Mesodermal cell (in vitro differentiated cells): Measurements from ENCODE around the gene ABCC9.
"Not testable (repeated sequence)": the region's sequence is repeated elsewhere in the genome, so short reads cannot be mapped to it uniquely, and the experiment has no call there.

Experiments
- H3K27ac ChIP-seq: 2 replicates; pipeline ENCODE4 v1.7.0; 2013; ENCODE audit warnings: mild to moderate bottlenecking, low read depth, low read length, moderate library complexity; ENCODE audit not compliant: severe bottlenecking
- H3K36me3 ChIP-seq: 2 replicates; pipeline ENCODE4 v1.7.1; 2013; ENCODE audit warnings: mild to moderate bottlenecking, low read length, moderate library complexity; ENCODE audit not compliant: control insufficient read depth, insufficient read depth
- H3K4me1 ChIP-seq: one replicate; pipeline ENCODE4 v1.7.1; 2013; ENCODE audit warnings: mild to moderate bottlenecking, low read length; ENCODE audit not compliant: insufficient read depth, control insufficient read depth, poor library complexity, severe bottlenecking
- H3K4me3 ChIP-seq: 2 replicates; pipeline ENCODE4 v1.7.0; 2013; ENCODE audit warnings: low read length, control low read depth, mild to moderate bottlenecking; ENCODE audit not compliant: insufficient read depth, poor library complexity, severe bottlenecking; ENCODE audit errors: extremely low read depth
- H3K9me3 ChIP-seq: 2 replicates; pipeline ENCODE4 v1.7.1; 2013; ENCODE audit warnings: mild to moderate bottlenecking, low read length, moderate library complexity; ENCODE audit not compliant: control insufficient read depth
- WGBS, 2 experiments: methylation state at CpG; one replicate each; pipeline ENCODE4 v1.1.5; 2013; ENCODE audit warnings: missing lambda C conversion rate in 2 of 2; ENCODE audit not compliant: insufficient coverage in 2 of 2; 5-methylcytosine and 5-hydroxymethylcytosine counted together

Gene ABCC9

GRCh38 chr12:21906919-21907493 is 34.2 kb downstream of the ABCC9 start:
- Histone ChIP-seq H3K4me3 (no peak overlapping the region), H3K4me1 (no peaks in the 10 kb centered on the region), H3K27ac (no peak overlapping the region), H3K9me3 (no peaks in the 10 kb centered on the region), H3K36me3 (no peaks in the 10 kb centered on the region)
- 90 to 100% methylated on average over 4 of the region's 5 CpGs for WGBS, 2 experiments

DNA sequence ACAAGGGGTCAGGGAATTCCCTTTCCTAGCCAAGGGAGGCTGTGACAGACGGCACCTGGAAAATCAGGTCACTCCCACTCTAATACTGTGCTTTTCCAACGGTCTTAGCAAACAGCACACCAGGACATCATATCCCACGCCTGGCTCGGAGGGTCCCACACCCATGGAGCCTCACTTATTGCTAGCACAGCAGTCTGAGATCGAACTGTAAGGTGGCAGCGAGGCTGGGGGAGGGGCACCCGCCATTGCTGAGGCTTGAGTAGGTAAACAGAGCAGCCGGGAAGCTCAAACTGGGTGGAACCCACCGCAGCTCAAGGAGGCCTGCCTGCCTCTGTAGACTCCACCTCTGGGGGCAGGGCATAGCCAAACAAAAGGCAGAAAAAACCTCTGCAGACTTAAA is 41.7 kb downstream of the ABCC9 start:
- H3K4me3 ChIP-seq, H3K4me1 ChIP-seq, H3K9me3 ChIP-seq, H3K27ac ChIP-seq, H3K36me3 ChIP-seq: not testable (repeated sequence)
- WGBS, 2 experiments = 72 to 77% methylated on average over 3 to 6 of the region's 9 CpGs

- no CpG with 5 or more reads among the region's 2 CpGs for WGBS, 2 experiments
- Histone ChIP-seq H3K9me3 (no peaks in the 10 kb centered on the region), H3K27ac (no peak overlapping the region), H3K36me3 (no peaks in the 10 kb centered on the region), H3K4me1 (no peaks in the 10 kb centered on the region), H3K4me3 (no peak overlapping the region)
These were observed 45.6 kb downstream of the ABCC9 start for GRCh38 chr12:21895651-21896050.

GRCh38 chr12:21894792-21895595 is 46.2 kb downstream of the ABCC9 start:
- 90 to 96% methylated on average over 2 to 3 of the region's 4 CpGs for WGBS, 2 experiments
- no peaks in the 10 kb centered on the region for H3K36me3 ChIP-seq
- no peak overlapping the region for H3K27ac ChIP-seq
- H3K4me3 ChIP-seq = no peak overlapping the region
- H3K4me1 ChIP-seq = no peaks in the 10 kb centered on the region
- H3K9me3 ChIP-seq = no peaks in the 10 kb centered on the region

GRCh38 chr12:21893924-21894323 is 47.3 kb downstream of the ABCC9 start:
- 80 to 96% methylated on average over 2 to 3 of the region's 4 CpGs for WGBS, 2 experiments

DNA sequence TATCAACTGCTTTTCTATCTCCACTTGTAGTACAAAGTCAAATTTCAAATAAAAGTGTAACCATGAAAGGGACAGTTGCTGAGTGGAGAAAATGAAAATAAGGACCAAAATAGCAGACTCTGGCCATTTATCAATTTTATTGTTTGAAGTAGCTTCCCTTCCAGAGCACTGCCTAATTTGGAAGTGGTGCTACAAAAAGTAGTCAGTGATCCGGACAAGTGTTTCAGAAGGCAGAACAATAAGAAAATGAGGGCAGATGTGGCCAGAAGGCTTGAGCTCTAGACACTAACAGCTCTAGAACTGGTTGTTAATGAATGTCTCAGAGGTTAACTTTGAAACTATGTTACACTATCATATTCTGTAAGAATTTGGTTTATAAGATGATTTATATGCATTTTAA is 48.9 kb downstream of the ABCC9 start:
- no peaks in the 10 kb centered on the region for H3K9me3 ChIP-seq
- 100% methylated on average over 1 of the region's 1 CpG; no CpG with 5 or more reads in 1 of the 2 experiments for WGBS, 2 experiments
- H3K4me3 ChIP-seq = no peak overlapping the region
- H3K36me3 ChIP-seq = no peaks in the 10 kb centered on the region
- no peaks in the 10 kb centered on the region for H3K4me1 ChIP-seq
- no peak overlapping the region for H3K27ac ChIP-seq

More at GRCh38 chr12:21893924-21894323, 47.3 kb downstream of the ABCC9 start:
- Histone ChIP-seq H3K9me3 (no peaks in the 10 kb centered on the region), H3K4me1 (no peaks in the 10 kb centered on the region), H3K4me3 (no peak overlapping the region), H3K36me3 (no peaks in the 10 kb centered on the region), H3K27ac (no peak overlapping the region)

GRCh38 chr12:21891751-21892217 is 49.4 kb downstream of the ABCC9 start:
- Histone ChIP-seq H3K4me3 (no peak overlapping the region), H3K9me3 (no peaks in the 10 kb centered on the region), H3K27ac (no peak overlapping the region), H3K4me1 (no peaks in the 10 kb centered on the region), H3K36me3 (no peaks in the 10 kb centered on the region)
- 90 to 94% methylated on average over 2 of the region's 2 CpGs for WGBS, 2 experiments

GRCh38 chr12:21888276-21888863 is 52.9 kb downstream of the ABCC9 start:
- no peaks in the 10 kb centered on the region for H3K36me3 ChIP-seq
- no peak overlapping the region for H3K4me3 ChIP-seq
- no peak overlapping the region for H3K27ac ChIP-seq
- H3K4me1 ChIP-seq = no peaks in the 10 kb centered on the region
- WGBS, 2 experiments = 80 to 82% methylated on average over 1 to 2 of the region's 2 CpGs
- H3K9me3 ChIP-seq = no peaks in the 10 kb centered on the region

DNA sequence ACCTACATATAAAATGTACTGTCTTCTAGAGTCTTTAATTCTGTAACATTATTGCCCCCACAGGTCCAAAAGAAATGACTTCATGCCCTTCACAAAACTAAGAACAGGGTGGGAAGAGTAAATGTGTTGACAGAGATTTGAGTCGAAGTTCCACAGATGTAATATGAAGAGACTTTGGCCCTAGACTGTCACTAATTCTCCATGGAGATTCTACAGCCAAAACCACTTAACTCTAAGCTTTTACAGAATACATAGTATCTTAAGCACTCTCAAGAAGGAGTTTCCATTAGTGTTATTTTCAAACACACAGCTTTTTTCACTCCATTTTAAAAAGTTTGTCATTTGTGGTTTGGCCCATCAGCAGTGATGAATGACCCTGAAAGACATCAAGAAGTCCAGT is 56.3 kb downstream of the ABCC9 start:
- H3K27ac ChIP-seq = no peak overlapping the region
- no peak overlapping the region for H3K4me3 ChIP-seq
- no peaks in the 10 kb centered on the region for H3K36me3 ChIP-seq
- no peaks in the 10 kb centered on the region for H3K9me3 ChIP-seq
- no peaks in the 10 kb centered on the region for H3K4me1 ChIP-seq
- 80% methylated on average over 1 of the region's 1 CpG; no CpG with 5 or more reads in 1 of the 2 experiments for WGBS, 2 experiments

- Histone ChIP-seq H3K4me1 (no peaks in the 10 kb centered on the region), H3K9me3 (no peaks in the 10 kb centered on the region), H3K4me3 (no peak overlapping the region), H3K36me3 (no peaks in the 10 kb centered on the region), H3K27ac (no peak overlapping the region)
- 96% methylated on average over 4 of the region's 4 CpGs; no CpG with 5 or more reads in 1 of the 2 experiments for WGBS, 2 experiments
These were observed 58.6 kb downstream of the ABCC9 start for GRCh38 chr12:21882635-21883034.

- no peaks in the 10 kb centered on the region for H3K9me3 ChIP-seq
- no peak overlapping the region for H3K27ac ChIP-seq
- WGBS, 2 experiments = 77 to 86% methylated on average over 1 of the region's 4 CpGs
- H3K4me3 ChIP-seq = no peak overlapping the region
- no peaks in the 10 kb centered on the region for H3K36me3 ChIP-seq
- H3K4me1 ChIP-seq = no peaks in the 10 kb centered on the region
These were observed 59.3 kb downstream of the ABCC9 start for GRCh38 chr12:21881965-21882364.
